ENCODE data around the gene POU2AF3.

GRCh38 chr11:111336062-111336461, 37.7 kb downstream of the POU2AF3 start:
- no peak for TF ChIP-seq CTCF (conservative IDR thresholded peaks at IDR 0.05)
- TF ChIP-seq EZH2 (IDR thresholded peaks at IDR 0.05; ENCODE audit: low read depth): no peak
